K562 (cell line): ENCODE measurements around the gene IPO13. TPM values are rescaled to one million over a fixed set of nuclear protein-coding genes. Genes with fewer than 3 reads are reported as not detected.

Experiments used
- ATAC-seq: fragments of 200-7000 bp; cut with Tn5 transposase; 3 replicates; pipeline ENCODE4 v1.9.1; 2020; ENCODE audit warnings: moderate library complexity
- BruUV-seq: library from RNA; stranded (reverse); fragments of 400-500 nt; replicated peaks from 2 replicates; lab custom pipeline; 2021; lab: Mats Ljungman, UMichigan
- CTCF ChIA-PET: fragments of 300-600 bp; formaldehyde crosslinking; extraction: SDS; loops from one replicate; lab custom pipeline; 2021; ENCODE audit warnings: low intra/inter-chr PET ratio; lab: Yijun Ruan, JAX
- POLR2A ChIA-PET: fragments of 300-600, 350-650 bp; sonication (Branson Sonifier 250); formaldehyde crosslinking; extraction: SDS; loops from one replicate; lab custom pipeline; 2021; ENCODE audit warnings: antibody characterized with exemption, inconsistent platforms; lab: Yijun Ruan, JAX
- DNase-seq, 4 experiments: peaks; one replicate each; pipeline versions ENCODE4 v3.0.0 to v3.0.0-alpha.2; 2011 to 2018; ENCODE audit warnings: low spot score in 3 of 4, mixed read lengths in 3 of 4; ENCODE audit errors: extremely low read depth in 1 of 4
- FAIRE-seq: peaks from 2 replicates; lab custom pipeline; 2011; peaks lifted over from hg19 to GRCh38; lab: Jason Lieb, UNC
- H2AFZ ChIP-seq: 2 replicates; pipeline ENCODE4 v1.6.0; 2011; ENCODE audit warnings: low read depth, low read length, control low read depth, inconsistent platforms
- H3K27ac ChIP-seq: fragments of 200-600 bp; 3 replicates; pipeline ENCODE4 v1.8.0; 2011; ENCODE audit warnings: low read depth, mild to moderate bottlenecking, control low read depth, inconsistent platforms, low read length, moderate library complexity, mixed read lengths; ENCODE audit errors: extremely low read depth
- H3K27me3 ChIP-seq, 2 experiments: fragments of 300-600 bp in 1 of 2; 2 replicates in 1 of 2; 3 replicates in 1 of 2; pipeline versions ENCODE4 v1.6.0 to v1.8.0; 2011; ENCODE audit warnings: inconsistent platforms in 2 of 2, low read length in 2 of 2, mild to moderate bottlenecking in 1 of 2, mixed read lengths in 1 of 2, moderate library complexity in 1 of 2; ENCODE audit not compliant: control insufficient read depth in 2 of 2, insufficient read depth in 2 of 2
- H3K36me3 ChIP-seq: fragments of 300-600 bp; 3 replicates; pipeline ENCODE4 v1.8.0; 2011; ENCODE audit warnings: mild to moderate bottlenecking, low read length, inconsistent platforms; ENCODE audit not compliant: control insufficient read depth, insufficient read depth
- H3K4me1 ChIP-seq, 2 experiments: fragments of 200-600 bp in 1 of 2; replicated peaks in 1 of 2; 2 replicates in 1 of 2; 3 replicates in 1 of 2; pipeline versions ENCODE4 v1.5.1 to v1.8.0; 2011; ENCODE audit warnings: inconsistent platforms in 2 of 2, low read length in 2 of 2, mild to moderate bottlenecking in 1 of 2, mixed read lengths in 1 of 2, moderate library complexity in 1 of 2; ENCODE audit not compliant: control insufficient read depth in 2 of 2, insufficient read depth in 2 of 2
- H3K4me2 ChIP-seq: 2 replicates; pipeline ENCODE4 v1.6.1; 2011; ENCODE audit warnings: low read length, control low read depth, inconsistent platforms, mixed read lengths; ENCODE audit not compliant: insufficient read depth
- H3K4me3 ChIP-seq: fragments of 200-600 bp; sonication (generic), shearing (Covaris generic); 2 replicates; pipeline ENCODE4 v1.5.1; 2016; ENCODE audit warnings: control low read depth, inconsistent platforms
- H3K79me2 ChIP-seq: fragments of 200-600 bp; 3 replicates; pipeline ENCODE4 v1.8.0; 2011; ENCODE audit warnings: low read length, inconsistent platforms; ENCODE audit not compliant: control insufficient read depth, insufficient read depth
- H3K9ac ChIP-seq, 2 experiments: 2 replicates each; pipeline versions ENCODE4 v1.6.0 to v1.6.1; 2011; ENCODE audit warnings: low read depth in 2 of 2, low read length in 2 of 2, control low read depth in 1 of 2, inconsistent platforms in 1 of 2, mild to moderate bottlenecking in 1 of 2, mixed read lengths in 1 of 2; ENCODE audit not compliant: insufficient read depth in 1 of 2
- H3K9me1 ChIP-seq: one replicate; pipeline ENCODE4 v1.6.0; 2011; ENCODE audit warnings: inconsistent platforms, mild to moderate bottlenecking, low read length, moderate library complexity; ENCODE audit not compliant: control insufficient read depth, insufficient read depth
- H3K9me3 ChIP-seq: replicated peaks from 2 replicates; pipeline ENCODE4 v1.5.1; 2011; ENCODE audit warnings: low read depth, low read length, inconsistent platforms; ENCODE audit not compliant: control insufficient read depth, insufficient read depth
- H4K20me1 ChIP-seq: replicated peaks from 2 replicates; pipeline ENCODE4 v1.6.1; 2011; ENCODE audit warnings: low read length, inconsistent platforms, mixed read lengths; ENCODE audit not compliant: control insufficient read depth, insufficient read depth
- NCOR1 ChIP-seq: fragments of 450-650 bp; IDR thresholded peaks from 2 replicates; pipeline ENCODE4 v1.6.1; 2016; ENCODE audit warnings: mild to moderate bottlenecking, moderate library complexity
- TSC22D4 ChIP-seq: fragments of 450-650 bp; IDR thresholded peaks from 2 replicates; pipeline ENCODE4 v1.6.1; 2016; ENCODE audit warnings: missing genetic modification characterization, missing biosample characterization, control low read depth
- XRCC3 ChIP-seq: fragments of 450-650 bp; IDR thresholded peaks from 2 replicates; pipeline ENCODE4 v1.6.1; 2017; ENCODE audit warnings: mild to moderate bottlenecking, moderate library complexity
- ZNF143 ChIP-seq: sonication (generic); formaldehyde crosslinking; IDR thresholded peaks from 2 replicates; pipeline ENCODE4 v1.9.0; 2022; ENCODE audit warnings: mild to moderate bottlenecking, missing genetic modification reagents
- ZNF175 ChIP-seq: fragments of 200-800 bp; sonication (Bioruptor generic); IDR thresholded peaks from 2 replicates; pipeline ENCODE4 v1.6.1; 2016; ENCODE audit warnings: low read depth, mild to moderate bottlenecking, missing genetic modification characterization, missing compliant biosample characterization
- ZNF431 ChIP-seq: sonication (generic); formaldehyde crosslinking; IDR thresholded peaks from 2 replicates; pipeline ENCODE4 v1.8.0; 2022; ENCODE audit warnings: mild to moderate bottlenecking, missing genetic modification reagents
- ZNF436 ChIP-seq: fragments of 250-450, 450-650 bp; sonication (Bioruptor Pico); formaldehyde crosslinking; IDR thresholded peaks from 2 replicates; pipeline ENCODE4 v1.7.0; 2020; ENCODE audit warnings: mild to moderate bottlenecking
- ZNF766 ChIP-seq: fragments of 200-800 bp; sonication (Bioruptor generic); conservative IDR thresholded peaks from 2 replicates; pipeline ENCODE4 v1.6.1; 2016; ENCODE audit warnings: missing genetic modification characterization, missing compliant biosample characterization
- WGBS: fragments of 100-300 bp; shearing (Covaris generic); methylation state at CpG from one replicate; pipeline ENCODE4 v1.1.6; 2016; ENCODE audit warnings: low coverage, mixed read lengths; ENCODE audit not compliant: insufficient coverage; ENCODE audit errors: missing lambda C conversion rate; 5-methylcytosine and 5-hydroxymethylcytosine counted together
- in situ Hi-C: fragments of 300-500 bp; cut with MboI; formaldehyde crosslinking; loops from 4 replicates; pipeline ENCODE4 v1.15.0; 2018; ENCODE audit warnings: inconsistent platforms, mixed read lengths
- intact Hi-C: fragments of 100-400 bp; cut with micrococcal nuclease; formaldehyde crosslinking; loops from 2 replicates; pipeline ENCODE4 v1.14.2; 2022
- polyA plus RNA-seq, 8 experiments: library from polyadenylated mRNA; depleted of rRNA in 4 of 8; stranded (reverse) in 5 of 8; unstranded in 3 of 8; fragments of >200 nt; fragmentation: Nextera tagmentation in 2 of 8; fragmentation: Illumina TruSeq in 1 of 8; extraction: Ambion mirVana in 2 of 8; extraction: Trizol in 1 of 8; gene quantifications; 2 replicates each; pipeline versions ENCODE4 v1.2.1 to v1.2.3, GENCODE V29; 2011 to 2014; ENCODE audit warnings: inconsistent platforms in 1 of 8, missing spikeins in 1 of 8
- total RNA-seq, 7 experiments: library from RNA; depleted of rRNA in 6 of 7; stranded (reverse); fragments of >200 nt in 6 of 7; fragmentation: Illumina TruSeq in 2 of 7; extraction: Trizol in 2 of 7; gene quantifications; 2 replicates each; pipeline versions ENCODE4 v1.2.1 to v1.2.3, GENCODE V29; 2011 to 2021; ENCODE audit warnings: low replicate concordance in 1 of 7
- TF ChIP-seq, protein P1 (sequence below), 2 experiments: IDR thresholded peaks; 2 replicates each; pipeline ENCODE4 v1.6.1; 2012; ENCODE audit warnings: improper control_type of control experiment in 2 of 2, low read depth in 2 of 2, low read length in 2 of 2, borderline replicate concordance in 1 of 2
- TF ChIP-seq, protein P2 (sequence below): sonication (generic); formaldehyde crosslinking; IDR thresholded peaks from 2 replicates; pipeline ENCODE4 v1.8.0; 2022; ENCODE audit warnings: missing genetic modification reagents, mild to moderate bottlenecking, borderline replicate concordance

IPO13 gene
- total and polyA plus RNA-seq, 9 of the 15 experiments (the other 6 are each of a cell fraction or from before 2014, with no cell fraction given), result 7.0 to 30.8 (median 16.2) TPM

DNA sequence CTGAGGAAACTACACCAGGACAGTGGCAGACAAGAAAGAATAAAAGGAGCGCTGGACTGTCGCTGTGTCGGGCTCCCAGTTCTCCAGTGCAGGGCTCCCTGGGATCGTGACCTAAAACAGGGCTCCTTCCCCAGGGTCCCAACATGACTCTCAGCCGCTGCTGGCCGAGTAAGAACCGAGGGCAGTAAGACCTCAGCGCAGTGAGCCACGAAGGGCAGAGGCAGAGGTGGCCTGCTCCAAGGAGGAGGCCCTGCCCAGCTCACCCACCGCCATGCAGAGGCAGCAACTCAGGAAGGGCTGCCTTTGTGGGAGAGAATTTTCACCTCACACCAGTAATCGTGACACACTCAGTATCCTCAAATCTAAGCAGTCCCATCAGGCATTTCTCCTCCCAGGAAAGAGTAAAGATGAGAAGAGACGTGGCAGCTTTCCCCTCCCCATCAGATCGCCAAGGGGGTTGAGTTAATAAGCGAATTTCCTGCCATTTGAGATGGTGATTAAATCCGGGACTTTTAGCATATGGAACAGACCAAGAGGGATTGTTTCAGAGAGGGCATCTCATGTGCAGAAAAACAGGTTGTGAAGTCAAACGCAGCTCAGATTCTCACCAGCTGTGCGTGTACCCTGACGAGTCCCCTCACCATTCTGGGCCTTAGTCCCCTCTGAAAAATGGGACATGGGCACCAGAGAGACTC, 32.9 kb upstream of the IPO13 start:
- Histone ChIP-seq H3K9ac (no peak overlapping the region), H3K4me1 (peaks cover 0 to 5% of the 10 kb centered on the region in 2 experiments; a peak in 1 of 5 replicates), H3K27me3 (no peaks in the 10 kb centered on the region), H3K4me2 (no peak overlapping the region), H3K9me1 (no peaks in the 10 kb centered on the region), H4K20me1 (no peaks in the 10 kb centered on the region), H3K36me3 (no peaks in the 10 kb centered on the region)
- in situ Hi-C loops, result no loop called here
- ATAC-seq, result no peak
- TF ChIP-seq, protein P1, sequence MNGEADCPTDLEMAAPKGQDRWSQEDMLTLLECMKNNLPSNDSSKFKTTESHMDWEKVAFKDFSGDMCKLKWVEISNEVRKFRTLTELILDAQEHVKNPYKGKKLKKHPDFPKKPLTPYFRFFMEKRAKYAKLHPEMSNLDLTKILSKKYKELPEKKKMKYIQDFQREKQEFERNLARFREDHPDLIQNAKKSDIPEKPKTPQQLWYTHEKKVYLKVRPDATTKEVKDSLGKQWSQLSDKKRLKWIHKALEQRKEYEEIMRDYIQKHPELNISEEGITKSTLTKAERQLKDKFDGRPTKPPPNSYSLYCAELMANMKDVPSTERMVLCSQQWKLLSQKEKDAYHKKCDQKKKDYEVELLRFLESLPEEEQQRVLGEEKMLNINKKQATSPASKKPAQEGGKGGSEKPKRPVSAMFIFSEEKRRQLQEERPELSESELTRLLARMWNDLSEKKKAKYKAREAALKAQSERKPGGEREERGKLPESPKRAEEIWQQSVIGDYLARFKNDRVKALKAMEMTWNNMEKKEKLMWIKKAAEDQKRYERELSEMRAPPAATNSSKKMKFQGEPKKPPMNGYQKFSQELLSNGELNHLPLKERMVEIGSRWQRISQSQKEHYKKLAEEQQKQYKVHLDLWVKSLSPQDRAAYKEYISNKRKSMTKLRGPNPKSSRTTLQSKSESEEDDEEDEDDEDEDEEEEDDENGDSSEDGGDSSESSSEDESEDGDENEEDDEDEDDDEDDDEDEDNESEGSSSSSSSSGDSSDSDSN (IDR thresholded peaks at IDR 0.05; ENCODE audit: borderline replicate concordance in 1 of 2, low read depth in 2 of 2, low read length in 2 of 2), result no peak
- TF ChIP-seq NCOR1 (no peak), ZNF143 (CRISPR knock-in tag) (no peak), ZNF175 (CRISPR knock-in tag) (no peak), XRCC3 (no peak), ZNF766 (no peak), ZNF431 (no peak), TSC22D4 (tag) (no peak), ZNF436 (CRISPR knock-in tag) (no peak)
- TF ChIP-seq, protein P2, sequence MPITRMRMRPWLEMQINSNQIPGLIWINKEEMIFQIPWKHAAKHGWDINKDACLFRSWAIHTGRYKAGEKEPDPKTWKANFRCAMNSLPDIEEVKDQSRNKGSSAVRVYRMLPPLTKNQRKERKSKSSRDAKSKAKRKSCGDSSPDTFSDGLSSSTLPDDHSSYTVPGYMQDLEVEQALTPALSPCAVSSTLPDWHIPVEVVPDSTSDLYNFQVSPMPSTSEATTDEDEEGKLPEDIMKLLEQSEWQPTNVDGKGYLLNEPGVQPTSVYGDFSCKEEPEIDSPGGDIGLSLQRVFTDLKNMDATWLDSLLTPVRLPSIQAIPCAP (CRISPR knock-in tag), result no peak
- TF ChIP-seq, all 486 proteins: peak for 0
- ChIA-PET POLR2A (interaction anchor here (0.7 to 3.0 kb wide), 5 partner anchors 10 to 78 kb away, joined by 3 to 19 read pairs (median 4); no protein-coding TSS in a partner anchor), CTCF (no interaction called here)
- no peak overlapping the region for H2AFZ ChIP-seq
- intact Hi-C loops, result no loop called here
- no peaks in the 10 kb centered on the region for H3K9me3 ChIP-seq
- H3K27ac ChIP-seq, result no peak overlapping the region
- no TSS peak for BruUV-seq
- no peak overlapping the region for H3K4me3 ChIP-seq
- FAIRE-seq, result no peak
- no peaks in the 10 kb centered on the region for H3K79me2 ChIP-seq
- WGBS, result 40% methylated on average over 18 of the region's 18 CpGs
- no peak for DNase-seq
